DMS 273 treated with DMSO at 0.1 percent for 48 hours (cell line): ENCODE measurements around the gene CCDC15.

ENCODE experiments used
- DNase-seq: peaks from one replicate; lab custom pipeline; 2025; lab: John Stamatoyannopoulos, UW

CCDC15 gene, protein sequence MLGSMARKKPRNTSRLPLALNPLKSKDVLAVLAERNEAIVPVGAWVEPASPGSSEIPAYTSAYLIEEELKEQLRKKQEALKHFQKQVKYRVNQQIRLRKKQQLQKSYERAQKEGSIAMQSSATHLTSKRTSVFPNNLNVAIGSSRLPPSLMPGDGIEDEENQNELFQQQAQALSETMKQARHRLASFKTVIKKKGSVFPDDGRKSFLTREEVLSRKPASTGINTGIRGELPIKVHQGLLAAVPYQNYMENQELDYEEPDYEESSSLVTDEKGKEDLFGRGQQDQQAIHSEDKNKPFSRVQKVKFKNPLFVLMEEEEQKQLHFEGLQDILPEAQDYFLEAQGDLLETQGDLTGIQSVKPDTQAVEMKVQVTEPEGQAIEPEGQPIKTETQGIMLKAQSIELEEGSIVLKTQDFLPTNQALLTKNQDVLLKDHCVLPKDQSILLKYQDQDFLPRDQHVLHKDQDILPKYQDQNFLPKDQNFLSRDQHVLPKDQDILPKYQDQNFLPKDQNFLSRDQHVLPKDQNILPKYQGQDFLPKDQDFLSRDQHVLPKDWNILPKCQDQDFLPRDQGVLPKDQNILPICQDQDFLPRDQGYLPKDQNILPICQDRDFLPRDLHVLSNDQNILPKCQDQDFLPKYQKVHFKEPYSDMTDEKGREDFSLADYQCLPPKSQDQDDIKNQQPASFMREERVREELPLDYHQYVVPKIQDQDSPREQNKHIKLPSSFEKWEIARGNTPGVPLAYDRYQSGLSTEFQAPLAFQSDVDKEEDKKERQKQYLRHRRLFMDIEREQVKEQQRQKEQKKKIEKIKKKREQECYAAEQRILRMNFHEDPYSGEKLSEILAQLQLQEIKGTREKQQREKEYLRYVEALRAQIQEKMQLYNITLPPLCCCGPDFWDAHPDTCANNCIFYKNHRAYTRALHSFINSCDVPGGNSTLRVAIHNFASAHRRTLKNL

DNA sequence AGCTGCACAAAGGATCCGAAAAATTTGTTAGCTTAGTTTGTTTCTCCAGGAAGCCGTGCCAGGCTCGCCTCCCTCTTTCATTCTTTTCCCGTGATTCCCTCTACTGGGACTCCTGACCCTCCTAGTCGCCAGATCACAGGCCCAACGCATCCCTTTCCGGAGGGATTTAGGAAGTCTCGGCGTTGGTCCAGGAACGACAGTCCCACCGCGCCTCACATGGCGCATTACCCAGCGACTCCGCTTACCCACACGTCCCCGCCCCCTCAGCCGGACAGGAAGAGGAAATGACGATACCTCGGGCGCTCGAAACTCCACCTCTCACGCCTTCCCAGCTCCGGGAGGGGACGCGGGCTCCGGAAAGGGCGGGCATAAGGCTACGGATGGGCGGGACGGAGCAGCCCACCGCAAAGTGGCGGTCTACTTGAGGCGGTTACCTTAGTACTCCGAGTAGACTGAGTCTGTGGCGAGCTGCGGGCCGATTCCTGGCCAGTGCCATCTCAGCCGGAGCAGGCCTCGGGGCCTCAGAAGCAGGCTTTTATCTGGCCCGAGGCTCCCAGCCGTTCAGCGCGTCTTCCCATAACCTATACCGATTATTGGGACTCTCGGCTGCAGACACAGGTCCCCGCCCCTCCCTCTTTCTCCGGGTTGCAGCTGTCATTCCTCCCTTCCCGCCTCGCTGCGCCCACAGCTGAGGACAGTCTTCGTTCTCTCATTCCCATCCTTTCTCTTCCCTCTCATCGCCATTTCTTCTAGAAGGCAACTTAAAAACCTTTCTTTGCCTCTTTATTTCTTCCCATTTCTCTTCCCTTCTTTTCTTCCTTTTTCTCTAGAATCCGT is at the start of gene CCDC15:
TSS of gene CCDC15 (plus strand) at position 450 of the 837 bp plus-strand sequence. CDS start 531 bp downstream, outside the sequence.
- DNase-seq, result peak; percentile 89

DNA sequence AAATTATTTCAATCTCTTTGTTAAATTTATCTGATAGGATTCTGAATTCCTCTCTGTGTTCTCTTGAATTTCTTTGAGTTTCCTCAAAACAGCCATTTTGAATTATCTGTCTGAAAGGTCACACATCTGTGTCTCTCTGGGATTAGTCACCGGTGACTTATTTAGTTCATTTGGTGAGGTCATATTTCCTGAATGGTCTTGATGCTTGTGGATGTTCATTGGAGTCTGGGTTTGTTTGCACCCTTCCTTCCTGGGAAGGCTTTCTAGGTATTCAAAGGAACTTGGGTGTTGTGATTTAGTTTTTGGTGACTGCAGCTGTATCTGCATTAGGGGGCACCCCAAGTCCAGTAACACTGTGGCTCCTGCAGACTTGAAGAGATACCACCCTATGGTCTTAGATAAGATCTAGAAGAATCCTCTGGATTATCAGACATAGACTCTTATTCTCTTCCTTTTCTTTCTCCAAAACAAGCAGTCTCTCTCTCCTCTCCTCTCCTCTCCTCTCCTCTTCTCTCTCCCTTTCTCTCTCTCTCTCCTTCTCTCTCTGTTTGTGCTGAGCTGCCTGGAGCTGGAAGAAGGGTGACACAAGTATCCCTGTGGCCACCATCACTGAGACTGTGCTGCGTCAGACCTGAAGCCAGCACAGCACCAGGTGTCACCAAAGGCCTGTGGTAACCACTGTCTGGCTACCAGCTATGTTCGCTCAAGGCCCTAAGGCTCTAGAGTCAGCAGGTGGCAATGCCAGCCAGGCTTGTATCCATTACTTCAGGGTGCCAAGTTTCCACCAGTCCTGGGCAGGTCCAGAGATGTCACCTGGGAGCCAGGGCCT is 38.2 kb upstream of the CCDC15 start:
- no peak for DNase-seq

DNA sequence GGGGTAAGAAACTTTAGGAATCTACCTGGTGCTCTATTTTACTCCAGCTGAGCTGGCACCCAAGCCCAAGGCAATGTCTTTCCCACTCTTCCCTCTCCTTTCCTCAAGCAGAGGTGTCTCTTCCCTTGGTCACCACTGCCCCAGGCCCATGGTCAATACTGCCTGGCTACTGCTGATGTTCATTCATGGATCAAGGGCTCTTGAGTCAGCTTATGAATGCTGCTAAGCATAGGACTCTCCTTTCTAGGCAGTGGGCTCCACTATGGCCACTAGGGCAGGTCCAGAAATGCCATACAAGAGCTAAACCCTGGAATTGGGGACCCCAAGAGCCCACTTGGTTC is 37.7 kb upstream of the CCDC15 start:
- no peak for DNase-seq

DNA sequence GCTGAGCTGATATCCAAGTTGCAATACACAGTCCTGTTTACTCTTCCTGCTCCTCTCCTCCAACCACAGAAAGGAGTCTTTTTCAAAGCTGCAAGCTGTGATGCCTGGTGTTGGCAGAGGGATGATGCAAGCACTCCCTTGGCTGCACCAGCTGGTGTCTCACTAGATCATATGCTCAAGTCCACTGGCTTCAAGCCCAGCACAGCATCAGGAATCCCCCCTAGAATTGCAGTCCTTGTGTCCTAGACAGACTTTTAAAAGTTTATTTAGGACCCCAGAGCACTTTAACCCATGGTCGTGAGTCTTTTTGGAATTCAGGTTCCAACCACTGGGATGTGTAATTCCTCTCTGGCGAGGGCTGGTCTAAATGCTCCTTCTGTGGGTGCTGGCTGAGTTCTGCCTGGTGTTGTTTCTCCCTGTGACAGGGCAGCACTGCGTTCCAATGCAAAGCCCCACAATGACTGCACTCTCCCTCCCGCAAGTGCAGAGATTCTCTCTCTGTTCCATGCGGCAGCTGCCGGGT is 36.8 kb upstream of the CCDC15 start:
- DNase-seq, result peak; percentile 84

DNA sequence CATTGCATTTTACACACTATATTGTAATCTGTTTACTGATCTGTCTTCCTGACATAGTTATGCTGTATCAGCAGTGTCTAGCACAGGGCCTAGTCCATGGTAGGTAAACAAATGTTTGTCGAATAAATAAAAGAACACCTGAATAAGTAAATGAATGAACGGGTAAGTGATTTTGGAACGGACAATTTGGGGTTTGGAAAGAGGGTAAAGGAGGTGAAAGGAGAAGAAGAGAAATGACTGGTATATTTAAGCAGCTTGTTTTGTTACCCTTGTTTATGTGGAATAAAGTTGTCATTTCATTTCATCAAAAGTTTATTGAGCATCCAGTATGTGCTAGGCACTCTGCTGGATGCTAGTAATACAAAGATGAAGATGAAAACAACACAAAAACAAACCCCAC is 35.1 kb upstream of the CCDC15 start, which contains the start of gene HEPN1:
TSS of gene HEPN1 (plus strand) at position 301 of the 400 bp plus-strand sequence.
- no peak for DNase-seq

DNA sequence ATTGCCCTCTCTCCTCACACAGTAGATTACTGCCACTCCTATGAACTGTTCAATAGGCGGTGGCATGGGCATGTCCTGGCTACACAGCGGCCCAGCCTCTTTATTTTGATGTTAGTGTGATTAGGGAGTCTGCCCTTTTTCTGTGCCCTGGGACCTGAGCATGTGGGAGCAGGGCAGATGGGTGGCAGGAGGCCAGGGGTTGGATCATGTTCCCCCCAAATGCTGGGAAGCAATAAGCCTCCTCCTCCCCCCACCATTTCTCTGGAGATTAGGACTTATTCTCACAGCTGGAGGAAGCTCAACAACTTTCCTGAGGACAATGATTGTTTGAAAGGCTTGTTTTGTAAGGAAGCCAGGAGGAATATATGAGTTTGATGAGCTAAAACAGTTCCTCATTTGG is 34.1 kb upstream of the CCDC15 start:
- peak; percentile 74 for DNase-seq

DNA sequence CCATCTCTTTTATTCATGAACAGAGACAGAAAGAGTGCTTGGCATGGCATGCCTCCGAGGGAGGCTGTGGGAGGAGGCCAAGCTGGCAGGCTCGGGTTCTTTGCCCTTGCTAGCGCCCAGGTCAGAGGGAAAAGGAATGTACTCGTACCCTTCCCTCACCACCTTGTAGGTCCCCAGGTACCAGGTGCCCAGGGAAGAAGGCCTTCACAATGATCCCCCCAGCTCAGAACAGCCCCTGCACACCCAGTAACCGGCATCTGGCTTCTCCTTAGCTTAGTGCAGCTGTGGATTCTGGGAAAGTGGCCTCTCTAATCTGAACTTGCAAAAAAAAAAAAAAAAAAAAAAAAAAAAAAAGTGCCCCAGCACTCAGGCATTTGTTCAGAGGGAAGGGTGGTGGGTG is 33.6 kb upstream of the CCDC15 start:
- DNase-seq, result no peak

DNA sequence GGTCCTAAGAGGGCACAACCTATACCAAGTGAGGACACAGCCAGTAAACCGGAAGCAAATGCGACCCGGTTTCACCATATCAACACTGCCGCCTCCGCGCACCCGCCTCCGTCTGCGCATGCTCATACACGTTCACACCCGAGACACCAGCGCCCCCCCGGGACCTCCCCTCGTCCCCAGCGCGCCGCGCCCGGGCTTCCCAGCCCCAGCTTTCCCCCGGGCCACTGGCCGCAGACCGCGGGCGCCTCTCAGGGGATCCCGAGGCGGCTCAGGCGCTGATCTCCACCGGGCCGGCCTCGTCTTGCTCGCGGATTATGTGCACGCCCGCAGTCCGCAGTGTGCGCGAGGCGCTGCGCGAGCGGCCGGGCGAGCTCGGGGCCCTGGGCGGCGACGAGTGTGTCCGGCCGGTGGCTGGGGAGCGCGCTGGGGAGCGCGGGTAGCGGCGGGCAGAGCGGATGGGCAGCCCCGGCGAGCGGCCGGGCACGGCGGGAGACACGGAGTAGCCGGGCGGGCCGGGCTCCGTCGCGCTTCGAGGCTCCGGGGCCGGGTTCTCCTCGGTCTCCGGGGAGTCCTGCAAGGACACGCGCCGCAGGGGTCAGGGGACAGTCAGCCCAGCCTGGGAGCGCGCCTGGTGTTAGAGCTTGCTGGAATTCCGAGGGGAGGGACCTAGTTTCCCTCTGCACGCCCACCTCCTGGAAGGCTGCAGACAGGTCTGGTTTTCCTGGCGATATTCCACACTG is 33.0 kb upstream of the CCDC15 start:
- no peak for DNase-seq

DNA sequence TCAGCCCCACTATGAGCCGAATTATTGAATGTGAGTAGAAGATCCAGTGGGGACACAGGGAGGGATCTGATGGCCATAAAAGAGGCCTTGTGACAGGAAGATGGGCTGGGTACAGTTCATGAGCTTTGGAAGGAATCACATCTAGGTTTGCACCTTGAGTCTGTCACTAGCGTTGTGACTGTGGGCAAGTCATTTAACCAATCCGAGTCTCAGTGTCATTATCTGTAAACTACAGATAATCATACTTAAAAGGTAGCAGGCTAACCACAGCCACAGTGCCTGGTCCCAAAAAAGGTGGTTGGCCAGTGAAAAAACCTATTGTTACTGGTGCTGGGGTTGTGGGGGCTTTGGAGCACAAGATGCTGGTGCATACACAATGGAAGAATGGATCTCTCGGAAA is 31.2 kb upstream of the CCDC15 start:
- no peak for DNase-seq

DNA sequence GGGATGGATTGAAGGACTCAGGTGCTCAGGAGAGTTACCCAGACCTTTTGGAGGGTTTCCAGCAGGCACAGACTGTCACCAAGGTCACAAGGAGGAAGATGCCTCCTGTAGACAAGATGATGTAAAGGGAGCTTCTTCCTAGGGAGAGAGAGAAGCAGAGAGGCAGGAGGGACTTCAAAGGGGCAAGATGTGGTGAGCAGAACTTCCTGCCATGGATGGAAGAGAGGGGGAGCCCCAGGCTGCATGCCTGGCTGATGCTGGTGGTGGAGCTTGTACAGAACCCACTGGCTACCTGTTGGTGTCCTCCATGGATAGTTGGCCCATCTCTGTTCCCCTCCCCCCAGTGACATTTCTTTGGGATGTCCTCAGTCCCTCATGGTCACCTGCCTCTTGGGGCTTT is 30.7 kb upstream of the CCDC15 start:
- DNase-seq, result no peak

DNA sequence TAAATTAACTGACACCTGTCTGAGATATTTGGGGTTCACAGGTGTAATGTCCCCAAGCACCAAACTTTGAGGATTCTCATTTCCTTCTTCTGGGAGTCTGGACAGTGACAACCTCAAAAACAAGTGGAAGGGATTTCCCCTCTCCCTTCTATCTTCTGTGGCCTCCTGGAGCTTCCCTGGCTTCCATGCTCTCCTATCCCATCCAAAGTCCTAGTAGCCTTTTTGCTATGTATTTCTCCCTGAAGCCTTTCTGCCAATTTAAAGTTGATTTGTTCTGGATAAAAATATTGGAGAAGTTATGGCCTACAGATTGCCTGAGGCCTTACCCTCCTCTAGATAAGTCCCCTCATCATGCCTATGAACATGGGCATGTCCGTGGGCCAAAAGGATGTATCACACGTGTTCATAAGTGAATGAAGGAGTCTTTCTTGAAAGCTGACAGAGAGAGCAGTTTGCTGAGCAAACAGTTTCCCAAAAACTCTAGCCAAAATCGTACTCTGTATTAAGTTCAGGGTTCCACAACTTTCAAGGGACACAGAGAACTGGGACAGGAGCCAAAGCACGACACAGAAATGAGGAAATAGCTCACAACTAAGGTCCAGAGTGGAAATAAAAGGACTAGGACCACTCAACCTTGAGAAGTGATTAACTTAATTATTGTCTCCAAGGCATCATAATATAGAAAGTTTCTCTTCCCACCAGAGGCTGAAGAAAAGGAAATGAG is 24.9 kb upstream of the CCDC15 start:
- no peak for DNase-seq

DNA sequence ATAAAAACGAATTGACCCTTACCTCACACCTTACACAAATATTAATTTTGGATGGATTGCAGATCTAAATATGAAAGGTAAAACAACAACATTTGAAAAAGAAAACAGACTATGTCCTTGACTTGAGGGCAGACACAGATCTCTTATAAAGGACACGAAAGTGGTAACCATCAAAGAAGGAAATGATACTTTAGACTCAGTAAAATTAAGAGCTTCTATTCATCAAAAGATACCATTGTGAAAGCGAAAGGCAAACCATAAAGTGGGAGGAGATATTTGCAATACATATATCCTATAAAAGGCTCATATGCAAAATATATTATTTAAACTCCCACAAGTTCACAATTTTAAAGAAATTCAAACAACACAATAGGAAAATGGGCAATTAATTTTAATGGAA is 23.2 kb upstream of the CCDC15 start:
- DNase-seq, result no peak

DNA sequence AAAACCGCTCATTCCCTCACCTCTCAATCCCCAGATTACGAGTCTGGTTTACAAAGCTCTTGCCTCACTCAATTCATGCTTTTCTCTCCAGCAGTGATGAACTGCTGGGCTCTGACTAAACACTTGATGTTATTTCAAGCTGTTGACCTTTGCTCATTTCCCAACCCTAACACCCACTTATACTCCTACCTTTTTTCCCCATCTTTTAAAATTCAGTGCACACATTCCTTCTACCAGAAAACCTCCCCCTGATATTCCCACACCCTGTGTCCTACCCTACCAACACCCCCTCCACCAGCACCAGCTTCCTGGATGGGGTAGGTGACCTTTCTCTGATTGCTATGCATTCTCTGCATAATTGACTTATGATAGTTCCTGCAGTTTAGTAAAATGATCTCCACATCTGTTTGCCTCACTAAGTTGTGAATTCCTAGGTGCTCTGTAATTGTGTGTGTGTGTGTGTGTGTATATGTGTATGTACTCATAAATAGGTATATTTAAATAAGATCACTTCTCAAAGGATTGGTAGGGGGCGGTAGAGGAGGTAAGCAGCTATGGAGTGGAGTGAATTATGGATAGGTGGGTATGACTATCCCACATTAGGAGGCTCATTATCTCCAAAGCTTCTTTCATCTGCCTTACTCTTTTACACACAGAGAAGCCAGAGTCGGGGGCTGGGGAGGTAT is 19.0 kb upstream of the CCDC15 start:
- DNase-seq, result no peak

DNA sequence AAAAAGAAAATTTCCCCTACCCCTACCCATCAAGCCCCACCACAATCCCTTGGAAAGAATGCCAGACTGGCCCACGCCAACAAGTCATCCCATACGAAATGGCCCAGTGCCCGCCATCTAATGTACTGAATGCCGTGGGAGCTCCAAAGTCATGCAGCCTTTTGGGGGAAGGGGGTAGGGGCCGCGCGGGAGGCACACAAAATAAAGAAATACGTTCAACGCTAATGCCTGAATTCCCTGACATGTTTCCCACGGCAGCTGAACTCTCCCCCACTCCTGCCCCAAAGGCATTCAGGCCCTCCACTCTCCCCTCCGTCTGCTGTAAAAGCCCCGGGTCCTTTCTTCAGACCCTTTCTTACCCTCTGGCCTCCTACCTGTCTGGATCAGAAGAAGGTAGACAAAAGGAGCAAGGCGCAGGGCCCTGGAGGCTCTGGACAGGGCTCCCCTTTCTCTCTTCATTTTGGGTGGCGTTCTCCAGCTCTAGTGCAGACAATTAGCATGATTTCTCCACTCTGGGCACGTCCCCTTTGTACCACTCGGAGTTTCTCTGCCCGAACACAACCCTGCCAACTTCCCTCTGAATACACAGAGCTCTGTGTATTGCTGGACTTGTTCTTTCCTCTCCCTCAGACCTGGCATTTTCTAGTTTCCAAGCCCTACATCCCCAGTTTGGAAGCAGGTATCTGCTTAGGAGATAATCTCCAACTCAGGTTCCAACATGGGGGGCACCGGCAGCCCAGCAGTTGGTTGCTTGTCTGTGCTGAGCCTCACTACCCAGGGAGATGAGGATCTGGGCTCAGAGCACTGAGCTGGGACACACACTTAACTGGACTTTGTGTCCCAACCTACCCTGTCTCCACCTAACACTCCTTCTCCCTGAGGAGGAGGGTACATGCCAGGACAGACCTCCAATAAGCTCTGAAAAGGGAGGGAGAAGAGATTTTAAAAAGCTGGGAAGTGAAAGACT is 18.2 kb upstream of the CCDC15 start, which contains the start of gene HEPACAM:
TSS of gene HEPACAM (minus strand) at position 500 of the 967 bp plus-strand sequence. CDS start at position 459, 41 bp downstream.
- no peak for DNase-seq

DNA sequence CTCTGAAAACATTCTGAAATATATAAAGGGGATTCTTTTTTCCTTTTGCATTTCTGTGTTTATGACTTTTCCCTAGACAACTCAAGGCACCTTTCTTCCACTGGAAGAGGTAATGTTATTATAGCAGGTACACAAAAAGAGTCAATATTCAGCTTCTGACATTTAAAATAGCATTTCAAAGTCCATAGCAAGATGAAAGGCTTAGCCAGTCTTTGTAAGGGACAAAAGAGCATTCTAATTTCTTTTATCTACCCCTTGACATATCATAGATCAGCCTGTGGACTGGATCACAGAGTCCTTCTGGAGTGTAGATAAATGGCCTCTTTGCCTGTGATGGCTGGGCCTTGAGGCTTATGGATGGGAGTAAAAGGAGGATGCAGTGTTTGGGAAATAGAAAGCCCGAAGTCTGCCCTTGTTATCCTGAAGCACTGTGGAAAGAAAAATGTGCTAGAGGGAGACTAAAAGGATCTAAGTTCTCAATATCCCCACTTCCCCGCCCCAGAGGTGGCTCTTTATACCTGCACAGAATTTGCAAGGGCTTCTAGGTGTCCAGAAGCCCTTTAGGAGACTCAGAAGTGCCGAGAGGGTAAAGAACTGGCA is 16.6 kb upstream of the CCDC15 start:
- DNase-seq, result no peak

DNA sequence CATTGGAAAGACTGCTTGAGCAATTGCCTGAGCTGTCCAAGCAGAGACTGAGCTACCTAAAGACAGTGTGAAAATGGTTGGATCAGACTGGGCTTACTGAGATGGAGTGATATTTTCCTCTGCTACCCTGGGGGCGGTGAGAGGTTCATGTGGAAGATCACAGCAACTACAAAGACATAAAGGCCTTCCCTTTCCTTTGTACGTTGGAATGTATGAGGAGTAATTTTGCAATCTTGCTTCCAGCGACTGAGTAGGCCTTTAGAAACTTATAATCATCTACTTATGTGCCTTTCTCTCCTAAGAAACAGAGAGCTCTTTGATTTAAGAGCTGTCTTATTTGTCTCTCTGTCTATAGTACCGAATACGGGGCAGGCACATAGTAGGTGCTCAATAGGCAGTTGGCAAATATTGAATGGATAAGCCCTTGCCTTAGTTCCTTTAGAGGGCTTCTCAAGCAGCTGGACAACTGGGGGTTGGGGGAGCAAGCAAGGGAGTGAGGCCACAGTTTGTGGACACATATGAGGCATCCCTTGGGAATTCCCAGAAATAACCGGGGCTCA is 15.7 kb upstream of the CCDC15 start:
- no peak for DNase-seq

DNA sequence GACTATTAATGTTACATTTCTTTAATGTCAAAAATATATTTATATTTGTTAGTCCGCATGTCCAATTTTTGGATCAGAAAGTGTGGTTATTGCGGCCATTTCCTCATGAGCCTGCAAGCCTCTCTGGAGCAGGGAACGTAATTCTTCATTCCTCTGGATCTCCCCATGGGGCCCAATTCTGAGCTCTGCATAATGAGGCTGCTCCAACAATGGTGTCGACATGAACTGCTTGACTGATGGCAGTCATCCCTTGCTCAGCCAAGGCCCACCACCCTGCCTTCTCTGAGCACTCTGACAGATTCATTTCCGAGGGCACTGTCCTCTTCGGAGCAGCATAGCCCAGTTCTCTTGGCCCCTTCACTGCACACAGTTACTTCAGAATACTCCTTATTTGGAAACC is 15.0 kb upstream of the CCDC15 start:
- no peak for DNase-seq
